Measurements from ENCODE around the gene SCAPER.

SCAPER gene, protein sequence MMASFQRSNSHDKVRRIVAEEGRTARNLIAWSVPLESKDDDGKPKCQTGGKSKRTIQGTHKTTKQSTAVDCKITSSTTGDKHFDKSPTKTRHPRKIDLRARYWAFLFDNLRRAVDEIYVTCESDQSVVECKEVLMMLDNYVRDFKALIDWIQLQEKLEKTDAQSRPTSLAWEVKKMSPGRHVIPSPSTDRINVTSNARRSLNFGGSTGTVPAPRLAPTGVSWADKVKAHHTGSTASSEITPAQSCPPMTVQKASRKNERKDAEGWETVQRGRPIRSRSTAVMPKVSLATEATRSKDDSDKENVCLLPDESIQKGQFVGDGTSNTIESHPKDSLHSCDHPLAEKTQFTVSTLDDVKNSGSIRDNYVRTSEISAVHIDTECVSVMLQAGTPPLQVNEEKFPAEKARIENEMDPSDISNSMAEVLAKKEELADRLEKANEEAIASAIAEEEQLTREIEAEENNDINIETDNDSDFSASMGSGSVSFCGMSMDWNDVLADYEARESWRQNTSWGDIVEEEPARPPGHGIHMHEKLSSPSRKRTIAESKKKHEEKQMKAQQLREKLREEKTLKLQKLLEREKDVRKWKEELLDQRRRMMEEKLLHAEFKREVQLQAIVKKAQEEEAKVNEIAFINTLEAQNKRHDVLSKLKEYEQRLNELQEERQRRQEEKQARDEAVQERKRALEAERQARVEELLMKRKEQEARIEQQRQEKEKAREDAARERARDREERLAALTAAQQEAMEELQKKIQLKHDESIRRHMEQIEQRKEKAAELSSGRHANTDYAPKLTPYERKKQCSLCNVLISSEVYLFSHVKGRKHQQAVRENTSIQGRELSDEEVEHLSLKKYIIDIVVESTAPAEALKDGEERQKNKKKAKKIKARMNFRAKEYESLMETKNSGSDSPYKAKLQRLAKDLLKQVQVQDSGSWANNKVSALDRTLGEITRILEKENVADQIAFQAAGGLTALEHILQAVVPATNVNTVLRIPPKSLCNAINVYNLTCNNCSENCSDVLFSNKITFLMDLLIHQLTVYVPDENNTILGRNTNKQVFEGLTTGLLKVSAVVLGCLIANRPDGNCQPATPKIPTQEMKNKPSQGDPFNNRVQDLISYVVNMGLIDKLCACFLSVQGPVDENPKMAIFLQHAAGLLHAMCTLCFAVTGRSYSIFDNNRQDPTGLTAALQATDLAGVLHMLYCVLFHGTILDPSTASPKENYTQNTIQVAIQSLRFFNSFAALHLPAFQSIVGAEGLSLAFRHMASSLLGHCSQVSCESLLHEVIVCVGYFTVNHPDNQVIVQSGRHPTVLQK (N-terminal part only)

DNA sequence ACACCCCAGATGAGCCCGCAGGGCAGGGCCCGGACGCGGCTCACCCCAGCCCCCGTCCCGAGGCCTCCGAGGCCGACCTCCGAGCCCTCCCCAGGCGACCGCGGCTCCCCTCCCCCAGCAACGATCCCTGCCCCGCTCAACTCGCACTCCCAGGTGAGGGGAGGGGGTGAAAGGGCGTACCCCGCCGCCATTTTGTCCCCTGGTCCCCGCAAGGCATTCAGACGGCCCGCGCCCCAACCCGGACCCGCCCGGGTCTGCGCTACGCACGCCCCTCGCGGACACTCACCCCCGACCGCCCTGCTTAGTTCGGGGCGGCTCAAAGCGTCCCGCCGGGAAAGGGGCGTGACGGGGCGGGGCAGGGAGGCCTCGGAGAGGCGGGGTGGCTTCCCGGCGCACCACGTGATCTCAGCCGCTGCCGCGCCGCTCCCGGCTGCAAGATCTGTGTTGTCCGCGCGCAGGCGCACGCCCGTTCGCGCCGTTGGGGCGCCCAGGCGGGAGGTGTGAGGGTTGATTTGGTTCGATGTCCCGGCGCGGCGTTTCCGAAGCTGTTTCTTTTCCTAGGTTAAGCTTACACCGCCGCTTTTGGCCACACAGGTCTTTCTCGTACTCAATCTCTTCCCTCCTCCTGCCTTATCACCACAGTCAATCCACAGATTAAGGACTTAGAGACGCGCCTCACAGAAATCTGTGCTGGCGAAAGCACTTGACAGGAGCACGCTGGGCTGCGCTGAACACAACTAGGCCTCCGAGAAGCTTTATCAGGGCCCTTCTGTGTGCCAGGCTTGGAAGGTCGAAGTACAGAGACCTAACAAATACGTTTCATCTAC, at the start of gene SCAPER:
Gene SCAPER (minus strand): TSS at position 328 of the 827 bp plus-strand sequence. CDS start 21,523 bp downstream, outside the sequence.
- peak; percentile 83 to 84 for DNase-seq (ENCODE audit: low read depth in 2 of 2)

- no peak for DNase-seq (ENCODE audit: low read depth in 2 of 2)
Observed at GRCh38 chr15:76954744-76955143, 49.6 kb upstream of the SCAPER start.

DNA sequence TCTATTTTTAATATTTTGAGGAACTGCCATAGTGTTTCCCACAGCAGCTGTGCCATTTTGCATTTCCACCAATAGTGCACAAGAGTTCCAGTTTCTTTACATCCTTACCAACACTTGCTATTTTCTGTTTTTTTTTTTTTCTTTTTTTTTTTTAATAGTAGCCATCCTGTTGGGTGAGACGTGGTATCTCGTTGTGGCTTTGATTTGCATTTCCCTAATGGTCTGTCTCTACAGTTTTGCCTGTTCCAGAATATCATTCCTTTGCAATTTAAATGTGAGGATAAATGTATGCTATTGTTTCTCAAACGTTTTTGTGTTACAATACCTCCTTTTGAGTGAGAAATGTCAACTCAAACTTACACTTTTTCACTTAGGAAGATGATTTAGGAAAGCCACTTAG, 48.8 kb upstream of the SCAPER start:
- no peak for DNase-seq (ENCODE audit: low read depth in 2 of 2)

- no peak for DNase-seq (ENCODE audit: low read depth in 2 of 2)
Observed at GRCh38 chr15:76951220-76951619, 46.1 kb upstream of the SCAPER start.

- no peak for DNase-seq (ENCODE audit: low read depth in 2 of 2)
Observed at GRCh38 chr15:76947454-76947853, 42.3 kb upstream of the SCAPER start.

GRCh38 chr15:76945494-76946093, 40.5 kb upstream of the SCAPER start:
- no peak for DNase-seq (ENCODE audit: low read depth in 2 of 2)

- no peak for DNase-seq (ENCODE audit: low read depth in 2 of 2)
Observed at GRCh38 chr15:76942331-76942730, 37.2 kb upstream of the SCAPER start.

DNA sequence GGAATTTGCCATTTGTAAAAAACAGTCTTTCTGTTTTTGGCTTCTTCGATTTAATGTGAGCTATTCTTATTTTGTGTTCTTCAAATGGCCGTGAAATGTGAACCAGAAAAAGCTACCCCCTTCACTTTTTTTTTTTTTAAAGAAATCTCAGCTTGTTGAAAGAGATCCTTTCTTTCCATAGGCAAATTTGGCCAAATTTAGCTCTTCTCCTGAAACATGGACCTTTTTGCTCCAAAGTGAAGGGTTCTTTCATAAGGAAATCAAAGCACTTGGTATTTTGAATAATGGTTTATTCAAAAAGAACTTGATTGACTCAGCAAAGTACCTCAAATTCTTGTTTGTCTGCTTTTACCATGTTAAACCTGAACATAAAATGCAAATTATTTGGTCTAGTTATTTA, 36.5 kb upstream of the SCAPER start:
- DNase-seq (ENCODE audit: low read depth in 2 of 2) = no peak

DNA sequence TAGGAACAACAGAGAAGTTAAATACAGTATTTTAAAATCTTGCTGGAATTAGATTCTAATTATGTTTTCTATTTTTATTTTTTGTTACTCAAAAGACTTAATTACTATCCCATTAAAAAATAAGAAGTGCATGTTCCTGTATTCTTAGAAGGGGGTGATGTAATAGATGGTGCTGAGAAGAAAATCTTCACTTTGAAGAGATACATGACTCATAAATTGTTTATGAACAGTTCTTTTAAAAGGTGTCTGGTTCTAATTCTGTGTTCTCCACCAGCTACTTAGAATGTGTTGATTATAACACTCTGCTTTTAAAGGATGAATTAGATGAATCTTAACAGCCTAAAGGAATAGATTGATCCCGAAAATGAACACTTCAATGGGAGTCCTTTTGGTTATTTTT, 34.6 kb upstream of the SCAPER start:
- no peak for DNase-seq (ENCODE audit: low read depth in 2 of 2)

GRCh38 chr15:76938752-76939151, 33.6 kb upstream of the SCAPER start:
- DNase-seq (ENCODE audit: low read depth in 2 of 2) = no peak

GRCh38 chr15:76936671-76937070, 31.5 kb upstream of the SCAPER start:
- no peak for DNase-seq (ENCODE audit: low read depth in 2 of 2)

DNA sequence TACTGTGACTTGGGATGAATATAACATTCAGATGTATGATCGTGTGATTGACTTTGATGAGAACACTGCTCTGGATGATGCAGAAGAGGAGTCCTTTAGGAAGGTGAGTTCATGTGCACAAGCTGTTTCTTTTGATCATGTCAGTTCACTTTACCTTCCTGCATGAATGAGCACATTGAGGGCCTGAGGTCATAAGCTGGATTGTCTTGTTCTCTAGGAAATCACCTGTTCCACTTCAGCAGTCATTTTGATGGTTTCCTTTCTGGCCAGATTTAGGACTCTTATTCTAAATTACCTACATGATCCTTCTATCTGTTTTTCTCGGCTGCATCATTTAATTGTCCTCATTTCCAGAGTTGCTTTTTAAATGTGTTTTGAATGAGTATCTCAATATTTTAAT, 30.5 kb upstream of the SCAPER start:
- no peak for DNase-seq (ENCODE audit: low read depth in 2 of 2)

DNA sequence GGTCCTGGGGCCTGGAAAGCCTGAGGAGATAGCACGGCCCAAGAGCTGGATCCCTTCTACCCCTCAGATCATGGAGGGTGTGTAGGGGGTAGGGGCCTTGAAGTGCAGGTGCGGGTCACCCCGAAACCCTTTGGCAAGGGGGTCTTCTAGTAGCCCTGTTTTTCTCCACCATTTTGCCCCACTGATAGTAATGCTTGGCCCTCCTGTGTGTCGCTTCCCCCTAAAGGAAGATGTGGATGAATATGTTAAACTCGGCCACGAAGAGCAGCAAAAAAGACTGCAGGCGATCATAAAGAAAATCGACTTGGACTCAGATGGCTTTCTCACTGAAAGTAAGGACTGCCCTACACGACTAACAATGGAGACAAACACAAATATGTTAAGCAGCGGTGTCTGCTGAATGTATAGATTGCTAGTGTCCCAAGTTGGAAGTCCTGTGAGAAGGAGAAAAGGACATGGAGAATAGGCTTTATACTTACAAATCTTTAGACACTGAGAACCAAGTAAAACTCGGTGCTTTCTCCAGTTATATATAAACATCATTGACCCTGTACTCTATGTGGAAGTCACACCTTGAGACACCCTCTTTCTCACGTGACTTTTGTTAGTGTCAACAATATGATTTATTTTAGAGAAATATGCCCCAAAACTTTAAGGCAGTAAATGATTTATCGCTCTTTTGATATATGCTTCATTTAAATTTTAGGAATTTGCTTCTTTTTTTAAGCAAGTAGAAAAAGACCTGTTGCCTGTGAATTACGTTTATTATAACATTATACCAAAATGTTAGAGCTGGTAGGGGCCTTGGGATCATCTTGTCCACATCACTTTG, 27.2 kb upstream of the SCAPER start:
- no peak for DNase-seq (ENCODE audit: low read depth in 2 of 2)

DNA sequence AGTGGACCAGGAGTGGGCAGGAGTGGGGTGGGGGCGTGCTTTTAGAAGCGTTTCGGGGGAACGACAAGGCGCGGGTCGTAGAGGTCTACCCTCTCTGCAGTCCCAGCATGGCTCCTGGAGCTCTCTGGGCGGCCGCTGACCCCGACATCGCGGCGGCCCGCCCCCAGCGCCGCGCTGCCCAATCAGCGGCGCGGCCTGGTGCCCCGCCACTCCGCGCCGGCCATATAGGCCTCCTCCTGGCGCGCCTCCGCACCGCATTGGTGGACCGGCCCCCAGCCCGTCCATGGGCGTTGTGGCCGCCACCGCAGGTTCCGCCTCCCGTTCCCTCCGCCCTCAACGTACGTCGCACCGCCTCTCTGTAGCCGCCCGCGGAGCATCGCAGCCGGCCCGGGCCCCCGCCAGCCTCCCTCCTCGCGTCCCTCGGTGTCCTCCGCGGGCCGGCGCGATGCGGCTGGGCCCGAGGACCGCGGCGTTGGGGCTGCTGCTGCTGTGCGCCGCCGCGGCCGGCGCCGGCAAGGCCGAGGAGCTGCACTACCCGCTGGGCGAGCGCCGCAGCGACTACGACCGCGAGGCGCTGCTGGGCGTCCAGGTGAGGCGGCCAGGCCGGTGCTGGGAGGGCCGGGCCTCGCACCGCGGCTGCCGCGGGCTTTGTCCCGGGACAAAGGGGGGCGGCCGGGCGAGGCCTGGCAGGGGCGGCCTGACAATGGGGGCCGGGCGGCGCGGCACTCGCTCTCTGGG, 26.4 kb upstream of the SCAPER start, which contains the start of gene RCN2:
Gene RCN2 (plus strand): TSS at position 353 of the 738 bp plus-strand sequence. CDS start 93 bp downstream, at position 446.
- peak; percentile 79 to 82 for DNase-seq (ENCODE audit: low read depth in 2 of 2)

- DNase-seq (ENCODE audit: low read depth in 2 of 2) = no peak
Observed at GRCh38 chr15:76930831-76931396, 25.8 kb upstream of the SCAPER start.

DNA sequence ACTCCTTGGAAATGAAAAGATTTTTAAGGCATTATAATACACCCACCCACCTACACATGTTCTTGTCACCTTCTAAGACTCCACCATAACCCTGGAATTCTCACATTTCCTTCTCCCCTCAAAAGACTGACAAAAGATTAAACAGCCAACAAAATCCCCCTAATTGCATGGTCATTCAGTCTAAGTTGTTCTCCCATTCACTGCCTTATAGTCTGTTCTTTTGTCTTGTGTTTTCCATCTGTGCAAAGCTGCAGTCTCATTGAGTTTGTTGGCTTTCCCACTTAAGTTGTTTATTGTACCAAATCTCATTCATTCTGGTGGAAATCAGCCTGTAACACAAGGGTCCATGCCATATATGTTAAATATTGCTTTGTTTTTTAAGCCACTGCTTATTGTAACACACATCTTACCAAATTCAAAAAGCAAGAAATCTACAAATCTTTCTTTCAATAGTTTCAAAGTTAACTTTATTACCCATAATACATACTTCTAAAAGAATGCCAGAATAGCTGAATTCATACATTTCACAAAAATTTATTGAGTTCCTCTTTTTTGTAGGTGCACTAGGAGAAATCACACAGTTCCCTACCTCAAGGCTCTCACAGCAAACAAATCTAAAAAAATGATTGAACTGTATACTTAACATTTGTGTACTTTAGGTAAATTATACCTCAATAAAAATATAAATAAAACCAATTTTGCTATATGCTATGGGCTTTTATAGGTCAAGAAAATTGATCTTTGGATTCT, 24.0 kb upstream of the SCAPER start:
- DNase-seq (ENCODE audit: low read depth in 2 of 2) = no peak

- no peak for DNase-seq (ENCODE audit: low read depth in 2 of 2)
Observed at GRCh38 chr15:76928201-76928600, 23.1 kb upstream of the SCAPER start.

- DNase-seq (ENCODE audit: low read depth in 2 of 2) = no peak
Observed at GRCh38 chr15:76916369-76916768, 11.2 kb upstream of the SCAPER start.

Measured in activated CD8-positive, alpha-beta memory T cell treated with anti-CD3 and anti-CD28 coated beads for 4 hours (primary cell).